IMR-90 (cell line): ENCODE results near the gene STOML1. TPM values are rescaled to one million over a fixed set of nuclear protein-coding genes. Genes with fewer than 3 reads are reported as not detected.

Source experiments
- ATAC-seq: fragments of 200-7000 bp; cut with Tn5 transposase; 2 replicates; pipeline ENCODE4 v1.9.1; 2020; ENCODE audit warnings: low read depth, mild to moderate bottlenecking, moderate library complexity
- BruUV-seq: library from RNA; stranded (reverse); fragments of 400-500 nt; replicated peaks from 2 replicates; lab custom pipeline; 2021; lab: Mats Ljungman, UMichigan
- CTCF ChIA-PET: fragments of 300-600 bp; formaldehyde crosslinking; extraction: SDS; loops from one replicate; lab custom pipeline; 2021; ENCODE audit warnings: antibody characterized with exemption; lab: Yijun Ruan, JAX
- POLR2A ChIA-PET: fragments of 300-600 bp; sonication (Branson Sonifier 250); formaldehyde crosslinking; loops from one replicate; lab custom pipeline; 2022; ENCODE audit warnings: antibody characterized with exemption; ENCODE audit not compliant: unreplicated experiment; lab: Charles Lee
- DNase-seq: peaks from one replicate; pipeline ENCODE4 v3.0.0; 2013
- H2AFZ ChIP-seq: replicated peaks from 2 replicates; pipeline ENCODE3; 2013; ENCODE audit warnings: low read length, mild to moderate bottlenecking; ENCODE audit not compliant: poor library complexity
- H2AK5ac ChIP-seq: 2 replicates; pipeline ENCODE4 v1.6.1; 2013; ENCODE audit warnings: low read depth, low read length, inconsistent platforms
- H2AK9ac ChIP-seq: replicated peaks from 2 replicates; pipeline ENCODE3; 2013; ENCODE audit warnings: mild to moderate bottlenecking, low read depth, low read length, moderate library complexity; ENCODE audit not compliant: poor library complexity
- H2BK120ac ChIP-seq: 2 replicates; pipeline ENCODE4 v1.6.1; 2013; ENCODE audit warnings: low read depth, low read length, inconsistent platforms
- H2BK15ac ChIP-seq: 3 replicates; pipeline ENCODE4 v1.6.1; 2013; ENCODE audit warnings: low read depth, low read length, inconsistent platforms
- H2BK20ac ChIP-seq: 2 replicates; pipeline ENCODE4 v1.6.1; 2013; ENCODE audit warnings: low read depth, mild to moderate bottlenecking, inconsistent platforms, low read length, moderate library complexity
- H2BK5ac ChIP-seq: 2 replicates; pipeline ENCODE4 v1.6.1; 2013; ENCODE audit warnings: mild to moderate bottlenecking, low read depth, low read length, inconsistent platforms; ENCODE audit not compliant: poor library complexity, severe bottlenecking
- H3K14ac ChIP-seq: replicated peaks from 2 replicates; pipeline ENCODE4 v1.6.1; 2013; ENCODE audit warnings: low read depth, low read length, inconsistent platforms
- H3K18ac ChIP-seq: 2 replicates; pipeline ENCODE4 v1.6.1; 2013; ENCODE audit warnings: low read depth, low read length, control low read depth
- H3K23ac ChIP-seq: 2 replicates; pipeline ENCODE4 v1.6.1; 2013; ENCODE audit warnings: low read depth, low read length, inconsistent platforms
- H3K27ac ChIP-seq: 2 replicates; pipeline ENCODE4 v1.5.1; 2013; ENCODE audit warnings: mild to moderate bottlenecking, control low read depth, low read length; ENCODE audit not compliant: insufficient read depth
- H3K27me3 ChIP-seq: 2 replicates; pipeline ENCODE4 v1.6.1; 2013; ENCODE audit warnings: low read length; ENCODE audit not compliant: control insufficient read depth, insufficient read depth
- H3K36me3 ChIP-seq: 2 replicates; pipeline ENCODE4 v1.6.1; 2013; ENCODE audit warnings: low read length, mixed read lengths; ENCODE audit not compliant: control insufficient read depth, insufficient read depth
- H3K4ac ChIP-seq: 2 replicates; pipeline ENCODE4 v1.6.1; 2013; ENCODE audit warnings: low read depth, low read length, inconsistent platforms
- H3K4me1 ChIP-seq: 2 replicates; pipeline ENCODE4 v1.6.1; 2013; ENCODE audit warnings: low read length, mixed read lengths; ENCODE audit not compliant: control insufficient read depth, insufficient read depth
- H3K4me2 ChIP-seq: 2 replicates; pipeline ENCODE4 v1.6.1; 2013; ENCODE audit warnings: low read depth, mild to moderate bottlenecking, control low read depth, low read length, moderate library complexity
- H3K4me3 ChIP-seq: 2 replicates; pipeline ENCODE4 v1.5.1; 2013; ENCODE audit warnings: low read depth, mild to moderate bottlenecking, control low read depth, low read length, moderate library complexity; ENCODE audit not compliant: insufficient read depth
- H3K56ac ChIP-seq: 2 replicates; pipeline ENCODE4 v1.6.1; 2013; ENCODE audit warnings: low read length, inconsistent platforms; ENCODE audit not compliant: insufficient read depth; ENCODE audit errors: extremely low read depth
- H3K79me1 ChIP-seq, 2 experiments: 2 replicates each; pipeline ENCODE4 v1.6.1; 2013; ENCODE audit warnings: low read length in 2 of 2, inconsistent platforms in 1 of 2, low read depth in 1 of 2
- H3K9ac ChIP-seq: 2 replicates; pipeline ENCODE4 v1.6.1; 2013; ENCODE audit warnings: low read depth, low read length, control low read depth
- H3K9me1 ChIP-seq: 2 replicates; pipeline ENCODE4 v1.6.1; 2013; ENCODE audit warnings: low read length, inconsistent platforms; ENCODE audit not compliant: insufficient read depth
- H3K9me3 ChIP-seq: 2 replicates; pipeline ENCODE4 v1.6.1; 2013; ENCODE audit warnings: low read length; ENCODE audit not compliant: control insufficient read depth, insufficient read depth
- H4K20me1 ChIP-seq: 2 replicates; pipeline ENCODE4 v1.6.1; 2013; ENCODE audit warnings: low read length, inconsistent platforms; ENCODE audit not compliant: insufficient read depth
- H4K5ac ChIP-seq: 2 replicates; pipeline ENCODE4 v1.6.1; 2013; ENCODE audit warnings: mild to moderate bottlenecking, low read depth, low read length, control low read depth
- H4K8ac ChIP-seq, 2 experiments: 2 replicates each; pipeline ENCODE4 v1.6.1; 2013; ENCODE audit warnings: low read depth in 2 of 2, low read length in 2 of 2, control low read depth in 1 of 2, inconsistent platforms in 1 of 2
- H4K91ac ChIP-seq: 2 replicates; pipeline ENCODE4 v1.6.1; 2013; ENCODE audit warnings: low read depth, low read length, inconsistent platforms; ENCODE audit not compliant: insufficient read depth
- CHD1 ChIP-seq: IDR thresholded peaks from 2 replicates; pipeline ENCODE4 v1.6.1; 2012; ENCODE audit warnings: low read depth, low read length, improper control_type of control experiment
- MXI1 ChIP-seq: IDR thresholded peaks from 2 replicates; pipeline ENCODE4 v1.6.1; 2012; ENCODE audit warnings: low read depth, mild to moderate bottlenecking, low read length, moderate library complexity, borderline replicate concordance
- SMC3 ChIP-seq: fragments of 150-350 bp; IDR thresholded peaks from 2 replicates; pipeline ENCODE4 v1.6.1; 2016; ENCODE audit warnings: low read depth, mild to moderate bottlenecking, antibody characterized with exemption, low read length, moderate library complexity
- WGBS, 2 experiments: methylation state at CpG; one replicate each; pipeline versions ENCODE4 v1.1.5 to v1.1.7; 2013; ENCODE audit warnings: missing lambda C conversion rate in 2 of 2; ENCODE audit not compliant: insufficient read length in 1 of 2; ENCODE audit errors: extremely low coverage in 2 of 2; 5-methylcytosine and 5-hydroxymethylcytosine counted together
- dilution Hi-C: fragments of 300-500 bp; cut with HindIII; formaldehyde crosslinking; loops from one replicate; pipeline ENCODE4 v1.14.3; 2018; ENCODE audit warnings: low sequenced_read_pairs; ENCODE audit not compliant: unreplicated experiment
- in situ Hi-C: fragments of 300-500 bp; cut with MboI; formaldehyde crosslinking; loops from 3 replicates; pipeline ENCODE4 v1.14.3; 2019; ENCODE audit warnings: low sequenced_read_pairs, inconsistent platforms, mixed read lengths
- intact Hi-C: fragments of 100-400 bp; cut with micrococcal nuclease; formaldehyde crosslinking; loops from 2 replicates; pipeline ENCODE4 v1.10.0; 2022
- polyA plus RNA-seq, 3 experiments: library from polyadenylated mRNA; depleted of rRNA; stranded (reverse); fragments of >200 nt; gene quantifications; 2 replicates each; pipeline ENCODE4 v1.2.3, GENCODE V29; 2012; ENCODE audit warnings: low replicate concordance in 1 of 3
- total RNA-seq: library from RNA; depleted of rRNA; stranded (reverse); fragments of >200 nt; gene quantifications from 2 replicates; pipeline ENCODE4 v1.2.3, GENCODE V29; 2012
- TF ChIP-seq, protein P1 (sequence below): fragments of 150-350 bp; IDR thresholded peaks from 2 replicates; pipeline ENCODE4 v1.6.1; 2017; ENCODE audit warnings: mild to moderate bottlenecking, antibody characterized with exemption, low read length, low read depth

The STOML1 gene
- total and polyA plus RNA-seq, 2 of the 4 experiments (the other 2 are of a cell fraction) = 11.8 to 21.2 TPM

DNA sequence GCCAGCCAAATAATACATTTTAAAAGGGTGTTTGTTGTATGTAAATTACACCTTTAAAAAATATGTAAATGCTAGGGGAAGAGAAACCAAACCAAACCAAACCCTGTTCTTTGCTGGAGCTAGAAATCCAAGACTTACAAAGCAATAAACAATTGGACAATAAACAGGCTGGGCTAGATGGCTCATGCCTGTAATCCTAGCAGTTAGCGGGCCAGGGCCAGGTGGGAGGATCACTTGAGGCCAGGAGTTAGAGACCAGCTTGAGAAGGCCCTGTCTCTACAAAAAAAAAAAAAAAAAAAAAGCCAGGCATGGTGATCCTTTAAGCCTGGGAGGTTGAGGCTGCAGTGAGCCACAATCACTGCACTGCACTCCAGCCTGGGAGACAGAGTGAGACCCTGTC is 12.5 kb downstream of the STOML1 start:
- no TSS peak for BruUV-seq
- ATAC-seq = no peak
- in situ Hi-C loops (loop anchor here (5.0 kb wide), 2 partner anchors 153 to 338 kb away; partner anchors contain the start of gene ISLR2), dilution Hi-C loops (no loop called here), intact Hi-C loops (no loop called here)
- ChIA-PET CTCF (interaction anchor here (0.7 kb wide), 1 partner anchor 909 kb away, joined by 3 read pairs; no protein-coding TSS in a partner anchor), POLR2A (no interaction called here)
- H3K27me3 ChIP-seq = 0 out of 2 replicates have a peak, but pooled peaks cover 3% of the 10 kb centered on the region
- no peak overlapping the region for H2BK5ac ChIP-seq
- WGBS, 2 experiments = no CpG with 5 or more reads among the region's 1 CpG
- no peak overlapping the region for H4K91ac ChIP-seq
- no peak overlapping the region for H4K5ac ChIP-seq
- H2AK9ac ChIP-seq = no peak overlapping the region
- no peak overlapping the region for H3K18ac ChIP-seq
- H4K8ac ChIP-seq = no peak overlapping the region
- no peak overlapping the region for H2BK120ac ChIP-seq
- no peak overlapping the region for H3K14ac ChIP-seq
- H3K4me3 ChIP-seq = no peak overlapping the region
- H2BK20ac ChIP-seq = no peak overlapping the region
- H3K36me3 ChIP-seq = no peaks in the 10 kb centered on the region
- peaks cover 30% of the 10 kb centered on the region for H3K4me1 ChIP-seq
- no peak overlapping the region for H3K9ac ChIP-seq
- peaks cover 0 to 8% of the 10 kb centered on the region in 2 experiments; a peak in 1 of 4 replicates for H3K79me1 ChIP-seq
- no peak overlapping the region for H2AK5ac ChIP-seq
- no peak overlapping the region for H3K4me2 ChIP-seq
- H4K20me1 ChIP-seq = no peaks in the 10 kb centered on the region
- H3K4ac ChIP-seq = no peak overlapping the region
- H2AFZ ChIP-seq = no peak overlapping the region
- no peaks in the 10 kb centered on the region for H3K9me3 ChIP-seq
- peaks cover 25% of the 10 kb centered on the region for H3K9me1 ChIP-seq
- no peak overlapping the region for H3K23ac ChIP-seq
- no peak overlapping the region for H3K27ac ChIP-seq
- no peak overlapping the region for H2BK15ac ChIP-seq
- no peak overlapping the region for H3K56ac ChIP-seq
- DNase-seq = no peak
- TF ChIP-seq, protein P1, sequence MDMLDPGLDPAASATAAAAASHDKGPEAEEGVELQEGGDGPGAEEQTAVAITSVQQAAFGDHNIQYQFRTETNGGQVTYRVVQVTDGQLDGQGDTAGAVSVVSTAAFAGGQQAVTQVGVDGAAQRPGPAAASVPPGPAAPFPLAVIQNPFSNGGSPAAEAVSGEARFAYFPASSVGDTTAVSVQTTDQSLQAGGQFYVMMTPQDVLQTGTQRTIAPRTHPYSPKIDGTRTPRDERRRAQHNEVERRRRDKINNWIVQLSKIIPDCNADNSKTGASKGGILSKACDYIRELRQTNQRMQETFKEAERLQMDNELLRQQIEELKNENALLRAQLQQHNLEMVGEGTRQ = no peak
- TF ChIP-seq SMC3 (no peak), CHD1 (no peak), MXI1 (no peak)
